GM12892 (cell line): Measurements from ENCODE around the gene C11orf21.

Source experiments
- POLR2A ChIP-seq: IDR thresholded peaks from 2 replicates; pipeline ENCODE4 v1.6.1; 2011; ENCODE audit warnings: low read depth, low read length, control low read depth
- POLR2AphosphoS5 ChIP-seq: IDR thresholded peaks from 2 replicates; pipeline ENCODE4 v1.6.1; 2011; ENCODE audit warnings: low read depth, low read length, control low read depth
- TAF1 ChIP-seq: IDR thresholded peaks from 2 replicates; pipeline ENCODE4 v1.6.1; 2011; ENCODE audit warnings: low read depth, mild to moderate bottlenecking, control low read depth, low read length, borderline replicate concordance

- TF ChIP-seq POLR2AphosphoS5 = no peak
- TF ChIP-seq POLR2A = no peak
- TF ChIP-seq TAF1 = no peak
These were observed 32.8 kb downstream of the C11orf21 start for GRCh38 chr11:2268729-2269600.
